K562 (cell line): ENCODE results near the gene AGPAT1. TPM values are rescaled to one million over a fixed set of nuclear protein-coding genes. Genes with fewer than 3 reads are reported as not detected.

Experiments
- ATAC-seq: fragments of 200-7000 bp; cut with Tn5 transposase; 3 replicates; pipeline ENCODE4 v1.9.1; 2020; ENCODE audit warnings: moderate library complexity
- BruUV-seq: library from RNA; stranded (reverse); fragments of 400-500 nt; replicated peaks from 2 replicates; lab custom pipeline; 2021; lab: Mats Ljungman, UMichigan
- CTCF ChIA-PET: fragments of 300-600 bp; formaldehyde crosslinking; extraction: SDS; loops from one replicate; lab custom pipeline; 2021; ENCODE audit warnings: low intra/inter-chr PET ratio; lab: Yijun Ruan, JAX
- POLR2A ChIA-PET: fragments of 300-600, 350-650 bp; sonication (Branson Sonifier 250); formaldehyde crosslinking; extraction: SDS; loops from one replicate; lab custom pipeline; 2021; ENCODE audit warnings: antibody characterized with exemption, inconsistent platforms; lab: Yijun Ruan, JAX
- DNase-seq, 4 experiments: peaks; one replicate each; pipeline versions ENCODE4 v3.0.0 to v3.0.0-alpha.2; 2011 to 2018; ENCODE audit warnings: low spot score in 3 of 4, mixed read lengths in 3 of 4; ENCODE audit errors: extremely low read depth in 1 of 4
- FAIRE-seq: peaks from 2 replicates; lab custom pipeline; 2011; peaks lifted over from hg19 to GRCh38; lab: Jason Lieb, UNC
- H2AFZ ChIP-seq: 2 replicates; pipeline ENCODE4 v1.6.0; 2011; ENCODE audit warnings: low read depth, low read length, control low read depth, inconsistent platforms
- H3K27ac ChIP-seq: fragments of 200-600 bp; 3 replicates; pipeline ENCODE4 v1.8.0; 2011; ENCODE audit warnings: low read depth, mild to moderate bottlenecking, control low read depth, inconsistent platforms, low read length, moderate library complexity, mixed read lengths; ENCODE audit errors: extremely low read depth
- H3K27me3 ChIP-seq, 2 experiments: fragments of 300-600 bp in 1 of 2; 2 replicates in 1 of 2; 3 replicates in 1 of 2; pipeline versions ENCODE4 v1.6.0 to v1.8.0; 2011; ENCODE audit warnings: inconsistent platforms in 2 of 2, low read length in 2 of 2, mild to moderate bottlenecking in 1 of 2, mixed read lengths in 1 of 2, moderate library complexity in 1 of 2; ENCODE audit not compliant: control insufficient read depth in 2 of 2, insufficient read depth in 2 of 2
- H3K36me3 ChIP-seq: fragments of 300-600 bp; 3 replicates; pipeline ENCODE4 v1.8.0; 2011; ENCODE audit warnings: mild to moderate bottlenecking, low read length, inconsistent platforms; ENCODE audit not compliant: control insufficient read depth, insufficient read depth
- H3K4me1 ChIP-seq, 2 experiments: fragments of 200-600 bp in 1 of 2; replicated peaks in 1 of 2; 2 replicates in 1 of 2; 3 replicates in 1 of 2; pipeline versions ENCODE4 v1.5.1 to v1.8.0; 2011; ENCODE audit warnings: inconsistent platforms in 2 of 2, low read length in 2 of 2, mild to moderate bottlenecking in 1 of 2, mixed read lengths in 1 of 2, moderate library complexity in 1 of 2; ENCODE audit not compliant: control insufficient read depth in 2 of 2, insufficient read depth in 2 of 2
- H3K4me2 ChIP-seq: 2 replicates; pipeline ENCODE4 v1.6.1; 2011; ENCODE audit warnings: low read length, control low read depth, inconsistent platforms, mixed read lengths; ENCODE audit not compliant: insufficient read depth
- H3K4me3 ChIP-seq: fragments of 200-600 bp; sonication (generic), shearing (Covaris generic); 2 replicates; pipeline ENCODE4 v1.5.1; 2016; ENCODE audit warnings: control low read depth, inconsistent platforms
- H3K79me2 ChIP-seq: fragments of 200-600 bp; 3 replicates; pipeline ENCODE4 v1.8.0; 2011; ENCODE audit warnings: low read length, inconsistent platforms; ENCODE audit not compliant: control insufficient read depth, insufficient read depth
- H3K9ac ChIP-seq, 2 experiments: 2 replicates each; pipeline versions ENCODE4 v1.6.0 to v1.6.1; 2011; ENCODE audit warnings: low read depth in 2 of 2, low read length in 2 of 2, control low read depth in 1 of 2, inconsistent platforms in 1 of 2, mild to moderate bottlenecking in 1 of 2, mixed read lengths in 1 of 2; ENCODE audit not compliant: insufficient read depth in 1 of 2
- H3K9me1 ChIP-seq: one replicate; pipeline ENCODE4 v1.6.0; 2011; ENCODE audit warnings: inconsistent platforms, mild to moderate bottlenecking, low read length, moderate library complexity; ENCODE audit not compliant: control insufficient read depth, insufficient read depth
- H3K9me3 ChIP-seq: replicated peaks from 2 replicates; pipeline ENCODE4 v1.5.1; 2011; ENCODE audit warnings: low read depth, low read length, inconsistent platforms; ENCODE audit not compliant: control insufficient read depth, insufficient read depth
- H4K20me1 ChIP-seq: replicated peaks from 2 replicates; pipeline ENCODE4 v1.6.1; 2011; ENCODE audit warnings: low read length, inconsistent platforms, mixed read lengths; ENCODE audit not compliant: control insufficient read depth, insufficient read depth
- CEBPG ChIP-seq, 3 experiments: fragments of 200-800 bp in 1 of 3; sonication (Bioruptor generic) in 1 of 3; sonication (generic) in 1 of 3; formaldehyde crosslinking in 1 of 3; IDR thresholded peaks in 2 of 3; conservative IDR thresholded peaks in 1 of 3; 2 replicates each; pipeline versions ENCODE4 v1.6.1 to v1.8.0; 2016 to 2022; ENCODE audit warnings: missing compliant biosample characterization in 2 of 3, missing genetic modification characterization in 2 of 3, mild to moderate bottlenecking in 1 of 3, missing genetic modification reagents in 1 of 3
- GABPB1 ChIP-seq: sonication (generic); formaldehyde crosslinking; IDR thresholded peaks from 2 replicates; pipeline ENCODE4 v1.8.0; 2022; ENCODE audit warnings: mild to moderate bottlenecking, missing genetic modification reagents
- GATAD2A ChIP-seq: fragments of 450-650 bp; IDR thresholded peaks from 2 replicates; pipeline ENCODE4 v1.6.1; 2017
- KAT7 ChIP-seq: sonication (generic); formaldehyde crosslinking; IDR thresholded peaks from 2 replicates; pipeline ENCODE4 v1.8.0; 2022; ENCODE audit warnings: missing genetic modification reagents, mild to moderate bottlenecking, borderline replicate concordance
- RERE ChIP-seq: sonication (generic); formaldehyde crosslinking; IDR thresholded peaks from 2 replicates; pipeline ENCODE4 v1.8.0; 2023; ENCODE audit warnings: missing genetic modification reagents, mild to moderate bottlenecking, borderline replicate concordance
- SAP30 ChIP-seq: fragments of 200-600 bp; sonication (generic); IDR thresholded peaks from 2 replicates; pipeline ENCODE4 v1.6.1; 2012; ENCODE audit warnings: borderline replicate concordance, low read depth, mild to moderate bottlenecking, moderate library complexity, low read length, control low read depth, inconsistent platforms; ENCODE audit not compliant: insufficient read depth, poor library complexity, severe bottlenecking
- ZBTB1 ChIP-seq: sonication (generic); formaldehyde crosslinking; IDR thresholded peaks from 2 replicates; pipeline ENCODE4 v1.8.1; 2023; ENCODE audit warnings: missing genetic modification reagents, low read depth, mild to moderate bottlenecking, borderline replicate concordance
- ZNF143 ChIP-seq: sonication (generic); formaldehyde crosslinking; IDR thresholded peaks from 2 replicates; pipeline ENCODE4 v1.9.0; 2022; ENCODE audit warnings: mild to moderate bottlenecking, missing genetic modification reagents
- ZNF740 ChIP-seq, 3 experiments: fragments of 200-800 bp in 1 of 3; sonication (Bioruptor generic) in 1 of 3; sonication (generic) in 1 of 3; formaldehyde crosslinking in 1 of 3; IDR thresholded peaks; 2 replicates each; pipeline versions ENCODE4 v1.6.1 to v1.8.0; 2016 to 2022; ENCODE audit warnings: mild to moderate bottlenecking in 2 of 3, missing compliant biosample characterization in 2 of 3, missing genetic modification characterization in 2 of 3, missing genetic modification reagents in 1 of 3
- WGBS: fragments of 100-300 bp; shearing (Covaris generic); methylation state at CpG from one replicate; pipeline ENCODE4 v1.1.6; 2016; ENCODE audit warnings: low coverage, mixed read lengths; ENCODE audit not compliant: insufficient coverage; ENCODE audit errors: missing lambda C conversion rate; 5-methylcytosine and 5-hydroxymethylcytosine counted together
- in situ Hi-C: fragments of 300-500 bp; cut with MboI; formaldehyde crosslinking; loops from 4 replicates; pipeline ENCODE4 v1.15.0; 2018; ENCODE audit warnings: inconsistent platforms, mixed read lengths
- intact Hi-C: fragments of 100-400 bp; cut with micrococcal nuclease; formaldehyde crosslinking; loops from 2 replicates; pipeline ENCODE4 v1.14.2; 2022
- polyA plus RNA-seq, 8 experiments: library from polyadenylated mRNA; depleted of rRNA in 4 of 8; stranded (reverse) in 5 of 8; unstranded in 3 of 8; fragments of >200 nt; fragmentation: Nextera tagmentation in 2 of 8; fragmentation: Illumina TruSeq in 1 of 8; extraction: Ambion mirVana in 2 of 8; extraction: Trizol in 1 of 8; gene quantifications; 2 replicates each; pipeline versions ENCODE4 v1.2.1 to v1.2.3, GENCODE V29; 2011 to 2014; ENCODE audit warnings: inconsistent platforms in 1 of 8, missing spikeins in 1 of 8
- total RNA-seq, 7 experiments: library from RNA; depleted of rRNA in 6 of 7; stranded (reverse); fragments of >200 nt in 6 of 7; fragmentation: Illumina TruSeq in 2 of 7; extraction: Trizol in 2 of 7; gene quantifications; 2 replicates each; pipeline versions ENCODE4 v1.2.1 to v1.2.3, GENCODE V29; 2011 to 2021; ENCODE audit warnings: low replicate concordance in 1 of 7
- TF ChIP-seq, protein P1 (sequence below): fragments of 200-800 bp; sonication (Bioruptor generic); IDR thresholded peaks from 2 replicates; pipeline ENCODE4 v1.6.1; 2017; ENCODE audit warnings: missing genetic modification characterization, missing compliant biosample characterization

Gene AGPAT1
- total and polyA plus RNA-seq, 9 of the 15 experiments (the other 6 are each of a cell fraction or from before 2014, with no cell fraction given) = 37.9 to 176 (median 69.4) TPM

DNA sequence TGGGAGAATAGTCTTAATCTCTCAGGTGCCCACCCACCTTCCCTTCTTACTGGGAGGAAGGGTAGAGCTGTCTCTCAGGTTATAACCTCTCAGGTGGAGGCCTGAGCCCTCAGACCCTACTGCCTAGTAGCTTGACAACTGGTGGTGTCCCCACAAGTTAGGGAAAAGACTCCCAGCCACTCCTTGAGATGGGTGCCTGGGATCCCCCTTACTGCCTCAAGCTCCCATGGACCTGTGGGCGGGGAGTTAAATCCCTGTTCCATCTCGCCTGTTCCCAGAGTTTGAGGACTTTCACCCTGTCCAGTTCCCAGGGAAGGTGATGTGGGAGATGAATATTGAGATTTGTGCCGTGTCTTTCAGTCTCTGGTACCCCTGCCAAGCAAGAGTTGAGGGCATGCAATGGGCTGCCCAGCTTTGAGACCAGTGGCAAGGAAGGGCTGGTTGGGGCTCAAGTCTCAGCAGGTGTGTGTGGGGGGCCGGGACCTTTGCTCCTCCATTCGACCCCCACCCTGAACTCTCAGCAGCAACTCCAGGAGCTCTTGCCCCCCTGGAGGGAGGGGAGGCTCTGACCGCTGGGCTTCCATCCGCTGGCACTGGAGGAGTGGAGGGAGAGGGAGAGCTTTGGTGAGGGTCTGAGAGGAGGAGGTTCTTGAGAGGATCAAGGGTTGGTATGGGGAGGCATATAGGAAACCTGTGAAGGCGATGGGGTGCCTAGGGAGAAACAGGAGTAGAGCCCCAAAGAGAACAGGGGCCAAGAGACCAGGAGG is 15.2 kb upstream of the AGPAT1 start:
- ChIA-PET POLR2A (interaction anchor here (0.9 to 2.5 kb wide), 8 partner anchors 9 to 781 kb away, joined by 3 to 10 read pairs (median 6); partner anchors contain the start of gene FKBPL), CTCF (no interaction called here)
- Histone ChIP-seq H4K20me1 (no peaks in the 10 kb centered on the region), H3K27me3 (no peaks in the 10 kb centered on the region), H3K9ac (peak overlapping the region; percentile 85 to 93), H3K9me3 (no peaks in the 10 kb centered on the region), H3K4me3 (peak overlapping the region; percentile 79), H3K27ac (peak overlapping the region; percentile 93), H3K4me1 (peaks cover 73 to 74% of the 10 kb centered on the region in 2 experiments), H3K36me3 (peaks cover 29% of the 10 kb centered on the region; the same call in 2 of the 3 replicates), H2AFZ (peak overlapping the region; percentile 27), H3K4me2 (peak overlapping the region; percentile 96), H3K79me2 (peaks cover 64% of the 10 kb centered on the region), H3K9me1 (no peaks in the 10 kb centered on the region)
- no TSS peak for BruUV-seq
- ATAC-seq = no peak
- intact Hi-C loops (loop anchor here (10.0 kb wide), 1 partner anchor 286 kb away; the partner anchor contains the start of gene ZBTB12), in situ Hi-C loops (no loop called here)
- no peak for FAIRE-seq
- 55% methylated on average over 8 of the region's 8 CpGs for WGBS
- peak in 1 of 4 experiments; percentile 28 for DNase-seq
- TF ChIP-seq RERE (CRISPR knock-in tag) = 0 out of 2 replicates have a peak, but pooled peaks have one; percentile 86
- TF ChIP-seq ZBTB1 = 0 out of 2 replicates have a peak, but pooled peaks have one; percentile 25
- TF ChIP-seq GATAD2A = peak; percentile 65; the same call in 1 of the 2 replicates
- 0 out of 2 replicates have a peak, but pooled peaks have one; percentile 30 for TF ChIP-seq ZNF143 (CRISPR knock-in tag)
- 0 out of 2 replicates have a peak, but pooled peaks have one; percentile 25 for TF ChIP-seq CEBPG (CRISPR knock-in tag; IDR thresholded peaks at IDR 0.05)
- no peak for TF ChIP-seq CEBPG (tag; conservative IDR thresholded peaks at IDR 0.05 in 1 of 2, IDR thresholded peaks at IDR 0.05 in 1 of 2)
- TF ChIP-seq, protein P1, sequence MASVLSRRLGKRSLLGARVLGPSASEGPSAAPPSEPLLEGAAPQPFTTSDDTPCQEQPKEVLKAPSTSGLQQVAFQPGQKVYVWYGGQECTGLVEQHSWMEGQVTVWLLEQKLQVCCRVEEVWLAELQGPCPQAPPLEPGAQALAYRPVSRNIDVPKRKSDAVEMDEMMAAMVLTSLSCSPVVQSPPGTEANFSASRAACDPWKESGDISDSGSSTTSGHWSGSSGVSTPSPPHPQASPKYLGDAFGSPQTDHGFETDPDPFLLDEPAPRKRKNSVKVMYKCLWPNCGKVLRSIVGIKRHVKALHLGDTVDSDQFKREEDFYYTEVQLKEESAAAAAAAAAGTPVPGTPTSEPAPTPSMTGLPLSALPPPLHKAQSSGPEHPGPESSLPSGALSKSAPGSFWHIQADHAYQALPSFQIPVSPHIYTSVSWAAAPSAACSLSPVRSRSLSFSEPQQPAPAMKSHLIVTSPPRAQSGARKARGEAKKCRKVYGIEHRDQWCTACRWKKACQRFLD (CRISPR knock-in tag) = no peak
- TF ChIP-seq SAP30 = peak; percentile 9
- TF ChIP-seq ZNF740 (CRISPR knock-in tag; IDR thresholded peaks at IDR 0.05) = peak; percentile 49; the same call in 1 of the 2 replicates
- TF ChIP-seq ZNF740 (tag; IDR thresholded peaks at IDR 0.05) = no peak
- peak; percentile 24; the same call in 1 of the 2 replicates for TF ChIP-seq GABPB1 (CRISPR knock-in tag)
- TF ChIP-seq KAT7 (CRISPR knock-in tag) = peak; percentile 89
